IMR-90 (cell line): ENCODE data around the gene GPR157. TPM values are rescaled to one million over a fixed set of nuclear protein-coding genes. Genes with fewer than 3 reads are reported as not detected.

Experiments used
- ATAC-seq: fragments of 200-7000 bp; cut with Tn5 transposase; 2 replicates; pipeline ENCODE4 v1.9.1; 2020; ENCODE audit warnings: low read depth, mild to moderate bottlenecking, moderate library complexity
- BruUV-seq: library from RNA; stranded (reverse); fragments of 400-500 nt; replicated peaks from 2 replicates; lab custom pipeline; 2021; lab: Mats Ljungman, UMichigan
- CTCF ChIA-PET: fragments of 300-600 bp; formaldehyde crosslinking; extraction: SDS; loops from one replicate; lab custom pipeline; 2021; ENCODE audit warnings: antibody characterized with exemption; lab: Yijun Ruan, JAX
- POLR2A ChIA-PET: fragments of 300-600 bp; sonication (Branson Sonifier 250); formaldehyde crosslinking; loops from one replicate; lab custom pipeline; 2022; ENCODE audit warnings: antibody characterized with exemption; ENCODE audit not compliant: unreplicated experiment; lab: Charles Lee
- DNase-seq: peaks from one replicate; pipeline ENCODE4 v3.0.0; 2013
- H2AFZ ChIP-seq: replicated peaks from 2 replicates; pipeline ENCODE3; 2013; ENCODE audit warnings: low read length, mild to moderate bottlenecking; ENCODE audit not compliant: poor library complexity
- H2AK5ac ChIP-seq: 2 replicates; pipeline ENCODE4 v1.6.1; 2013; ENCODE audit warnings: low read depth, low read length, inconsistent platforms
- H2AK9ac ChIP-seq: replicated peaks from 2 replicates; pipeline ENCODE3; 2013; ENCODE audit warnings: mild to moderate bottlenecking, low read depth, low read length, moderate library complexity; ENCODE audit not compliant: poor library complexity
- H2BK120ac ChIP-seq: 2 replicates; pipeline ENCODE4 v1.6.1; 2013; ENCODE audit warnings: low read depth, low read length, inconsistent platforms
- H2BK15ac ChIP-seq: 3 replicates; pipeline ENCODE4 v1.6.1; 2013; ENCODE audit warnings: low read depth, low read length, inconsistent platforms
- H2BK20ac ChIP-seq: 2 replicates; pipeline ENCODE4 v1.6.1; 2013; ENCODE audit warnings: low read depth, mild to moderate bottlenecking, inconsistent platforms, low read length, moderate library complexity
- H2BK5ac ChIP-seq: 2 replicates; pipeline ENCODE4 v1.6.1; 2013; ENCODE audit warnings: mild to moderate bottlenecking, low read depth, low read length, inconsistent platforms; ENCODE audit not compliant: poor library complexity, severe bottlenecking
- H3K14ac ChIP-seq: replicated peaks from 2 replicates; pipeline ENCODE4 v1.6.1; 2013; ENCODE audit warnings: low read depth, low read length, inconsistent platforms
- H3K18ac ChIP-seq: 2 replicates; pipeline ENCODE4 v1.6.1; 2013; ENCODE audit warnings: low read depth, low read length, control low read depth
- H3K23ac ChIP-seq: 2 replicates; pipeline ENCODE4 v1.6.1; 2013; ENCODE audit warnings: low read depth, low read length, inconsistent platforms
- H3K27ac ChIP-seq: 2 replicates; pipeline ENCODE4 v1.5.1; 2013; ENCODE audit warnings: mild to moderate bottlenecking, control low read depth, low read length; ENCODE audit not compliant: insufficient read depth
- H3K27me3 ChIP-seq: 2 replicates; pipeline ENCODE4 v1.6.1; 2013; ENCODE audit warnings: low read length; ENCODE audit not compliant: control insufficient read depth, insufficient read depth
- H3K36me3 ChIP-seq: 2 replicates; pipeline ENCODE4 v1.6.1; 2013; ENCODE audit warnings: low read length, mixed read lengths; ENCODE audit not compliant: control insufficient read depth, insufficient read depth
- H3K4ac ChIP-seq: 2 replicates; pipeline ENCODE4 v1.6.1; 2013; ENCODE audit warnings: low read depth, low read length, inconsistent platforms
- H3K4me1 ChIP-seq: 2 replicates; pipeline ENCODE4 v1.6.1; 2013; ENCODE audit warnings: low read length, mixed read lengths; ENCODE audit not compliant: control insufficient read depth, insufficient read depth
- H3K4me2 ChIP-seq: 2 replicates; pipeline ENCODE4 v1.6.1; 2013; ENCODE audit warnings: low read depth, mild to moderate bottlenecking, control low read depth, low read length, moderate library complexity
- H3K4me3 ChIP-seq: 2 replicates; pipeline ENCODE4 v1.5.1; 2013; ENCODE audit warnings: low read depth, mild to moderate bottlenecking, control low read depth, low read length, moderate library complexity; ENCODE audit not compliant: insufficient read depth
- H3K56ac ChIP-seq: 2 replicates; pipeline ENCODE4 v1.6.1; 2013; ENCODE audit warnings: low read length, inconsistent platforms; ENCODE audit not compliant: insufficient read depth; ENCODE audit errors: extremely low read depth
- H3K79me1 ChIP-seq, 2 experiments: 2 replicates each; pipeline ENCODE4 v1.6.1; 2013; ENCODE audit warnings: low read length in 2 of 2, inconsistent platforms in 1 of 2, low read depth in 1 of 2
- H3K9ac ChIP-seq: 2 replicates; pipeline ENCODE4 v1.6.1; 2013; ENCODE audit warnings: low read depth, low read length, control low read depth
- H3K9me1 ChIP-seq: 2 replicates; pipeline ENCODE4 v1.6.1; 2013; ENCODE audit warnings: low read length, inconsistent platforms; ENCODE audit not compliant: insufficient read depth
- H3K9me3 ChIP-seq: 2 replicates; pipeline ENCODE4 v1.6.1; 2013; ENCODE audit warnings: low read length; ENCODE audit not compliant: control insufficient read depth, insufficient read depth
- H4K20me1 ChIP-seq: 2 replicates; pipeline ENCODE4 v1.6.1; 2013; ENCODE audit warnings: low read length, inconsistent platforms; ENCODE audit not compliant: insufficient read depth
- H4K5ac ChIP-seq: 2 replicates; pipeline ENCODE4 v1.6.1; 2013; ENCODE audit warnings: mild to moderate bottlenecking, low read depth, low read length, control low read depth
- H4K8ac ChIP-seq, 2 experiments: 2 replicates each; pipeline ENCODE4 v1.6.1; 2013; ENCODE audit warnings: low read depth in 2 of 2, low read length in 2 of 2, control low read depth in 1 of 2, inconsistent platforms in 1 of 2
- H4K91ac ChIP-seq: 2 replicates; pipeline ENCODE4 v1.6.1; 2013; ENCODE audit warnings: low read depth, low read length, inconsistent platforms; ENCODE audit not compliant: insufficient read depth
- CEBPB ChIP-seq: IDR thresholded peaks from 2 replicates; pipeline ENCODE4 v1.6.1; 2012; ENCODE audit warnings: low read depth, low read length, improper control_type of control experiment
- CHD1 ChIP-seq: IDR thresholded peaks from 2 replicates; pipeline ENCODE4 v1.6.1; 2012; ENCODE audit warnings: low read depth, low read length, improper control_type of control experiment
- CTCF ChIP-seq: conservative IDR thresholded peaks from 2 replicates; pipeline ENCODE4 v1.5.1; 2012; ENCODE audit warnings: mild to moderate bottlenecking, low read depth, low read length, improper control_type of control experiment
- MAFK ChIP-seq: IDR thresholded peaks from 2 replicates; pipeline ENCODE4 v1.6.1; 2012; ENCODE audit warnings: low read depth, low read length, improper control_type of control experiment
- MAZ ChIP-seq: IDR thresholded peaks from 2 replicates; pipeline ENCODE4 v1.6.1; 2012; ENCODE audit warnings: low read depth, mild to moderate bottlenecking, low read length, improper control_type of control experiment, moderate library complexity, borderline replicate concordance
- MXI1 ChIP-seq: IDR thresholded peaks from 2 replicates; pipeline ENCODE4 v1.6.1; 2012; ENCODE audit warnings: low read depth, mild to moderate bottlenecking, low read length, moderate library complexity, borderline replicate concordance
- NFE2L2 ChIP-seq: fragments of 150-350 bp; IDR thresholded peaks from 2 replicates; pipeline ENCODE4 v1.6.1; 2016; ENCODE audit warnings: low read depth, mild to moderate bottlenecking, low read length
- POLR2A ChIP-seq: IDR thresholded peaks from 2 replicates; pipeline ENCODE4 v1.6.1; 2012; ENCODE audit warnings: mild to moderate bottlenecking, low read depth, low read length
- RAD21 ChIP-seq: IDR thresholded peaks from 2 replicates; pipeline ENCODE4 v1.6.1; 2012; ENCODE audit warnings: low read length, improper control_type of control experiment
- RCOR1 ChIP-seq: IDR thresholded peaks from 2 replicates; pipeline ENCODE4 v1.6.1; 2012; ENCODE audit warnings: mild to moderate bottlenecking, low read length, improper control_type of control experiment; ENCODE audit not compliant: insufficient replicate concordance
- RFX5 ChIP-seq: IDR thresholded peaks from 2 replicates; pipeline ENCODE4 v1.8.0; 2012; ENCODE audit warnings: low read depth, mild to moderate bottlenecking, low read length, moderate library complexity
- SMC3 ChIP-seq: fragments of 150-350 bp; IDR thresholded peaks from 2 replicates; pipeline ENCODE4 v1.6.1; 2016; ENCODE audit warnings: low read depth, mild to moderate bottlenecking, antibody characterized with exemption, low read length, moderate library complexity
- USF2 ChIP-seq: fragments of 150-350 bp; IDR thresholded peaks from 2 replicates; pipeline ENCODE4 v1.6.1; 2017; ENCODE audit warnings: mild to moderate bottlenecking, antibody characterized with exemption, low read length, low read depth
- WGBS, 2 experiments: methylation state at CpG; one replicate each; pipeline versions ENCODE4 v1.1.5 to v1.1.7; 2013; ENCODE audit warnings: missing lambda C conversion rate in 2 of 2; ENCODE audit not compliant: insufficient read length in 1 of 2; ENCODE audit errors: extremely low coverage in 2 of 2; 5-methylcytosine and 5-hydroxymethylcytosine counted together
- dilution Hi-C: fragments of 300-500 bp; cut with HindIII; formaldehyde crosslinking; loops from one replicate; pipeline ENCODE4 v1.14.3; 2018; ENCODE audit warnings: low sequenced_read_pairs; ENCODE audit not compliant: unreplicated experiment
- in situ Hi-C: fragments of 300-500 bp; cut with MboI; formaldehyde crosslinking; loops from 3 replicates; pipeline ENCODE4 v1.14.3; 2019; ENCODE audit warnings: low sequenced_read_pairs, inconsistent platforms, mixed read lengths
- intact Hi-C: fragments of 100-400 bp; cut with micrococcal nuclease; formaldehyde crosslinking; loops from 2 replicates; pipeline ENCODE4 v1.10.0; 2022
- polyA plus RNA-seq, 3 experiments: library from polyadenylated mRNA; depleted of rRNA; stranded (reverse); fragments of >200 nt; gene quantifications; 2 replicates each; pipeline ENCODE4 v1.2.3, GENCODE V29; 2012; ENCODE audit warnings: low replicate concordance in 1 of 3
- total RNA-seq: library from RNA; depleted of rRNA; stranded (reverse); fragments of >200 nt; gene quantifications from 2 replicates; pipeline ENCODE4 v1.2.3, GENCODE V29; 2012

The GPR157 gene
- total and polyA plus RNA-seq, 2 of the 4 experiments (the other 2 are of a cell fraction) = 1.8 to 2.7 TPM

GRCh38 chr1:9065213-9065751 is 63.6 kb downstream of the GPR157 start (continued):
- TF ChIP-seq USF2 = no peak
- no peak for TF ChIP-seq MAFK
- TF ChIP-seq SMC3 = no peak

GRCh38 chr1:9062846-9063245 is 66.1 kb downstream of the GPR157 start:
- peaks cover 15% of the 10 kb centered on the region for H3K4me1 ChIP-seq
- no peak overlapping the region for H4K91ac ChIP-seq
- H3K36me3 ChIP-seq = no peaks in the 10 kb centered on the region
- no TSS peak for BruUV-seq
- no peak overlapping the region for H3K56ac ChIP-seq
- ChIA-PET POLR2A (no interaction called here), CTCF (no interaction called here)
- H3K9me1 ChIP-seq = peaks cover 6% of the 10 kb centered on the region; the same call in 1 of the 2 replicates
- no peak overlapping the region for H3K4me2 ChIP-seq
- no peak overlapping the region for H2BK5ac ChIP-seq
- DNase-seq (no peak), ATAC-seq (no peak)
- H4K5ac ChIP-seq = no peak overlapping the region
- intact Hi-C loops = no loop called here
- H2AFZ ChIP-seq = no peak overlapping the region
- dilution Hi-C loops = no loop called here
- H2BK20ac ChIP-seq = no peak overlapping the region
- H3K4ac ChIP-seq = no peak overlapping the region
- WGBS, 2 experiments = no CpG with 5 or more reads among the region's 5 CpGs
- H4K8ac ChIP-seq = no peak overlapping the region
- no peaks in the 10 kb centered on the region for H4K20me1 ChIP-seq
- H3K23ac ChIP-seq = no peak overlapping the region
- no peak overlapping the region for H2AK5ac ChIP-seq
- in situ Hi-C loops = loop anchor here (10.0 kb wide), 1 partner anchor 62 kb away; the partner anchor contains the start of gene GPR157
- no peak overlapping the region for H3K14ac ChIP-seq
- H2AK9ac ChIP-seq = no peak overlapping the region
- H3K79me1 ChIP-seq = no peaks in the 10 kb centered on the region
- no peak overlapping the region for H2BK15ac ChIP-seq
- H2BK120ac ChIP-seq = no peak overlapping the region
- H3K27me3 ChIP-seq = no peaks in the 10 kb centered on the region
- H3K27ac ChIP-seq = no peak overlapping the region
- no peak overlapping the region for H3K18ac ChIP-seq
- H3K9ac ChIP-seq = no peak overlapping the region
- no peaks in the 10 kb centered on the region for H3K9me3 ChIP-seq
- H3K4me3 ChIP-seq = no peak overlapping the region
- no peak for TF ChIP-seq RAD21
- TF ChIP-seq MXI1 = no peak
- TF ChIP-seq POLR2A = no peak
- no peak for TF ChIP-seq CEBPB
- no peak for TF ChIP-seq RCOR1
- TF ChIP-seq NFE2L2 = no peak
- TF ChIP-seq SMC3 = no peak
- TF ChIP-seq RFX5 = no peak
- no peak for TF ChIP-seq MAFK
- TF ChIP-seq USF2 = no peak
- TF ChIP-seq CTCF = no peak
- no peak for TF ChIP-seq CHD1
- no peak for TF ChIP-seq MAZ
